GM23338 (cell line): ENCODE measurements around the gene DGCR8.

Experiments used
- CREB1 ChIP-seq: fragments of 250-450 bp; sonication (Bioruptor Pico); IDR thresholded peaks from 2 replicates; pipeline ENCODE4 v1.5.0; 2020; ENCODE audit warnings: low read depth, mild to moderate bottlenecking, moderate library complexity
- ETS1 ChIP-seq: IDR thresholded peaks from 2 replicates; pipeline ENCODE4 v1.6.1; 2016; ENCODE audit warnings: antibody characterized with exemption
- EZH2 ChIP-seq: fragments of 200-600 bp; sonication (generic); IDR thresholded peaks from one replicate; pipeline ENCODE4 v1.8.0; 2017; ENCODE audit warnings: antibody characterized with exemption, mild to moderate bottlenecking, low read depth; ENCODE audit not compliant: unreplicated experiment
- EZH2phosphoT487 ChIP-seq: fragments of 200-600 bp; sonication (generic); IDR thresholded peaks from one replicate; pipeline ENCODE4 v1.8.1; 2018; ENCODE audit warnings: antibody characterized with exemption; ENCODE audit not compliant: unreplicated experiment
- JUNB ChIP-seq: IDR thresholded peaks from one replicate; pipeline ENCODE4 v1.6.1; 2016; ENCODE audit warnings: antibody characterized with exemption; ENCODE audit not compliant: unreplicated experiment
- POLR2AphosphoS5 ChIP-seq: IDR thresholded peaks from 2 replicates; pipeline ENCODE4 v1.6.1; 2016; ENCODE audit warnings: antibody characterized with exemption, low read depth
- REST ChIP-seq: IDR thresholded peaks from one replicate; pipeline ENCODE4 v1.6.1; 2018; ENCODE audit warnings: antibody characterized with exemption; ENCODE audit not compliant: unreplicated experiment
- ZNF114 ChIP-seq: fragments of 250-450 bp; sonication (Bioruptor Pico); IDR thresholded peaks from 2 replicates; pipeline ENCODE4 v1.5.0; 2020; ENCODE audit warnings: mild to moderate bottlenecking, moderate library complexity
- TF ChIP-seq, protein P1 (sequence below), 2 experiments: fragments of 200-600 bp in 1 of 2; sonication (generic) in 1 of 2; conservative IDR thresholded peaks; 2 replicates each; pipeline versions ENCODE4 v1.5.1 to v1.6.1; 2016 to 2017; ENCODE audit warnings: antibody characterized with exemption in 2 of 2, low read depth in 2 of 2, mild to moderate bottlenecking in 2 of 2, moderate library complexity in 1 of 2

DNA sequence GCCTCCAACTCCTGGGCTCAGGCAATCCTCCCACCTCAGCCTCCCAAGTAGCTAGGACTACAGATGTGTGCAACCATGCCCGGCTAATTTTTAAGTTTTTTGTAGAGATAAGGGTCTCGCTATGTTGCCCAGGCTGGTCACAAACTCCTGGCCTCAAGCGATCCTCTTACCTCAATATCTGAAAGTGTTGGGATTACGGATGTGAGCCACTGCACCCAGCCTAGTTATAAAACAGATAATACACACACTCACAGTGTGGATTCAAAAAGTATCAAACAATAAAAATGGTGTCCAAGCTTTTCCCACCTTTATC is 71.2 kb downstream of the DGCR8 start:
- TF ChIP-seq, protein P1, sequence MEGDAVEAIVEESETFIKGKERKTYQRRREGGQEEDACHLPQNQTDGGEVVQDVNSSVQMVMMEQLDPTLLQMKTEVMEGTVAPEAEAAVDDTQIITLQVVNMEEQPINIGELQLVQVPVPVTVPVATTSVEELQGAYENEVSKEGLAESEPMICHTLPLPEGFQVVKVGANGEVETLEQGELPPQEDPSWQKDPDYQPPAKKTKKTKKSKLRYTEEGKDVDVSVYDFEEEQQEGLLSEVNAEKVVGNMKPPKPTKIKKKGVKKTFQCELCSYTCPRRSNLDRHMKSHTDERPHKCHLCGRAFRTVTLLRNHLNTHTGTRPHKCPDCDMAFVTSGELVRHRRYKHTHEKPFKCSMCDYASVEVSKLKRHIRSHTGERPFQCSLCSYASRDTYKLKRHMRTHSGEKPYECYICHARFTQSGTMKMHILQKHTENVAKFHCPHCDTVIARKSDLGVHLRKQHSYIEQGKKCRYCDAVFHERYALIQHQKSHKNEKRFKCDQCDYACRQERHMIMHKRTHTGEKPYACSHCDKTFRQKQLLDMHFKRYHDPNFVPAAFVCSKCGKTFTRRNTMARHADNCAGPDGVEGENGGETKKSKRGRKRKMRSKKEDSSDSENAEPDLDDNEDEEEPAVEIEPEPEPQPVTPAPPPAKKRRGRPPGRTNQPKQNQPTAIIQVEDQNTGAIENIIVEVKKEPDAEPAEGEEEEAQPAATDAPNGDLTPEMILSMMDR (conservative IDR thresholded peaks at IDR 0.05; ENCODE audit: low read depth in 2 of 2) = no peak
- TF ChIP-seq EZH2phosphoT487 (no peak), EZH2 (no peak), ZNF114 (CRISPR knock-in tag) (no peak), REST (no peak), ETS1 (no peak), POLR2AphosphoS5 (no peak), CREB1 (CRISPR knock-in tag) (no peak), JUNB (no peak)
